Neural cell (in vitro differentiated cells): Measurements from ENCODE around the gene GRIK3. TPM values are rescaled to one million over a fixed set of nuclear protein-coding genes. Genes with fewer than 3 reads are reported as not detected.

Source experiments
- H2AFZ ChIP-seq: fragments of 200-600, 300-800 bp; sonication (generic), shearing (Covaris generic); 2 replicates; pipeline ENCODE4 v1.6.0; 2014; ENCODE audit warnings: low read depth, mild to moderate bottlenecking, antibody characterized with exemption, low read length, moderate library complexity
- H3F3A ChIP-seq: fragments of 200-600 bp; shearing (Covaris generic); 2 replicates; pipeline ENCODE4 v1.6.1; 2016; ENCODE audit warnings: mild to moderate bottlenecking, moderate library complexity, mixed read lengths, antibody characterized with exemption, low read length; ENCODE audit not compliant: insufficient read depth, poor library complexity, severe bottlenecking
- H3K27ac ChIP-seq: fragments of 200-600, 300-800 bp; sonication (generic), shearing (Covaris generic); 2 replicates; pipeline ENCODE4 v1.5.1; 2014; ENCODE audit warnings: mild to moderate bottlenecking, low read length, moderate library complexity
- H3K27me3 ChIP-seq: fragments of 300-800, 200-600 bp; sonication (generic), shearing (Covaris generic); 2 replicates; pipeline ENCODE4 v1.6.0; 2014; ENCODE audit warnings: mild to moderate bottlenecking, low read depth, low read length, moderate library complexity; ENCODE audit not compliant: insufficient read depth
- H3K36me3 ChIP-seq: fragments of 300-800, 200-600 bp; sonication (generic), shearing (Covaris generic); 2 replicates; pipeline ENCODE4 v1.5.1; 2014; ENCODE audit warnings: mild to moderate bottlenecking, antibody characterized with exemption, low read length, moderate library complexity; ENCODE audit not compliant: insufficient read depth
- H3K4me2 ChIP-seq: fragments of 300-800, 200-600 bp; sonication (generic), shearing (Covaris generic); 2 replicates; pipeline ENCODE4 v1.6.0; 2014; ENCODE audit warnings: mild to moderate bottlenecking, low read length
- H3K4me3 ChIP-seq: fragments of 300-800, 200-600 bp; sonication (generic), shearing (Covaris generic); 2 replicates; pipeline ENCODE4 v1.5.1; 2014; ENCODE audit warnings: mild to moderate bottlenecking, low read length, moderate library complexity
- H3K79me2 ChIP-seq: fragments of 200-600 bp; shearing (Covaris generic); replicated peaks from 2 replicates; pipeline ENCODE4 v1.6.0; 2014; ENCODE audit warnings: mild to moderate bottlenecking, low read length, moderate library complexity; ENCODE audit not compliant: insufficient read depth
- H3K9ac ChIP-seq: fragments of 300-800, 200-600 bp; sonication (generic), shearing (Covaris generic); 2 replicates; pipeline ENCODE4 v1.6.1; 2016; ENCODE audit warnings: mild to moderate bottlenecking, low read length, mixed read lengths
- H3K9me2 ChIP-seq: fragments of 200-600 bp; shearing (Covaris generic); 2 replicates; pipeline ENCODE4 v1.6.1; 2016; ENCODE audit warnings: mild to moderate bottlenecking, low read length, mixed read lengths; ENCODE audit not compliant: insufficient read depth
- H3K9me3 ChIP-seq: fragments of 200-600, 300-800 bp; sonication (generic), shearing (Covaris generic); 2 replicates; pipeline ENCODE4 v1.6.1; 2016; ENCODE audit warnings: mild to moderate bottlenecking, mixed run types, low read length, moderate library complexity, mixed read lengths
- H4K20me1 ChIP-seq: fragments of 200-600 bp; shearing (Covaris generic); 2 replicates; pipeline ENCODE4 v1.6.1; 2016; ENCODE audit warnings: mild to moderate bottlenecking, mixed run types; ENCODE audit not compliant: insufficient read depth
- EP300 ChIP-seq: fragments of 450-650 bp; conservative IDR thresholded peaks from 2 replicates; pipeline ENCODE4 v1.6.1; 2014; ENCODE audit warnings: antibody characterized with exemption, mild to moderate bottlenecking, moderate library complexity; ENCODE audit not compliant: poor library complexity, severe bottlenecking
- EZH2 ChIP-seq: fragments of 200-600, 300-800 bp; shearing (Covaris generic), sonication (generic); IDR thresholded peaks from 2 replicates; pipeline ENCODE4 v1.6.1; 2014; ENCODE audit warnings: antibody characterized with exemption, low read length, borderline replicate concordance, mild to moderate bottlenecking; ENCODE audit not compliant: insufficient read depth, poor library complexity, severe bottlenecking
- MXI1 ChIP-seq: fragments of 450-650 bp; conservative IDR thresholded peaks from 2 replicates; pipeline ENCODE4 v1.6.1; 2014; ENCODE audit warnings: antibody characterized with exemption, mild to moderate bottlenecking; ENCODE audit not compliant: poor library complexity, severe bottlenecking
- POLR2AphosphoS5 ChIP-seq: IDR thresholded peaks from 2 replicates; pipeline ENCODE4 v1.6.1; 2012
- RAD21 ChIP-seq: fragments of 450-650 bp; conservative IDR thresholded peaks from 2 replicates; pipeline ENCODE4 v1.6.1; 2014; ENCODE audit warnings: antibody characterized with exemption, mild to moderate bottlenecking, moderate library complexity
- REST ChIP-seq: IDR thresholded peaks from 2 replicates; pipeline ENCODE4 v1.6.1; 2012; ENCODE audit warnings: borderline replicate concordance
- SMC3 ChIP-seq: fragments of 450-650 bp; conservative IDR thresholded peaks from 2 replicates; pipeline ENCODE4 v1.6.1; 2014; ENCODE audit warnings: antibody characterized with exemption, mild to moderate bottlenecking, moderate library complexity; ENCODE audit not compliant: poor library complexity
- TAF1 ChIP-seq: IDR thresholded peaks from 2 replicates; pipeline ENCODE4 v1.6.1; 2012; ENCODE audit warnings: low read depth
- polyA plus RNA-seq: library from polyadenylated mRNA; depleted of rRNA; stranded (reverse); fragments of >200 nt; gene quantifications from 2 replicates; pipeline ENCODE4 v1.2.3, GENCODE V29; 2014
- TF ChIP-seq, protein P1 (sequence below): fragments of 450-650 bp; IDR thresholded peaks from 2 replicates; pipeline ENCODE4 v1.5.1; 2014; ENCODE audit warnings: antibody characterized with exemption, mild to moderate bottlenecking, moderate library complexity; ENCODE audit not compliant: poor library complexity, severe bottlenecking

The GRIK3 gene
- polyA plus RNA-seq, 1 donor from 2014 or later = 5.0 TPM

GRCh38 chr1:37051346-37051745, 17.0 kb upstream of the GRIK3 start:
- Histone ChIP-seq H3K79me2 (no peaks in the 10 kb centered on the region), H3K9ac (no peak overlapping the region), H3K4me2 (no peak overlapping the region), H3K36me3 (no peaks in the 10 kb centered on the region), H4K20me1 (no peaks in the 10 kb centered on the region), H3F3A (no peaks in the 10 kb centered on the region), H3K27ac (no peak overlapping the region), H3K4me3 (no peak overlapping the region), H2AFZ (no peak overlapping the region), H3K9me2 (no peaks in the 10 kb centered on the region), H3K27me3 (no peaks in the 10 kb centered on the region), H3K9me3 (no peaks in the 10 kb centered on the region)
- TF ChIP-seq EZH2 (no peak), REST (no peak), RAD21 (no peak), SMC3 (no peak), TAF1 (no peak), EP300 (no peak), MXI1 (no peak), POLR2AphosphoS5 (no peak)
- TF ChIP-seq, protein P1, sequence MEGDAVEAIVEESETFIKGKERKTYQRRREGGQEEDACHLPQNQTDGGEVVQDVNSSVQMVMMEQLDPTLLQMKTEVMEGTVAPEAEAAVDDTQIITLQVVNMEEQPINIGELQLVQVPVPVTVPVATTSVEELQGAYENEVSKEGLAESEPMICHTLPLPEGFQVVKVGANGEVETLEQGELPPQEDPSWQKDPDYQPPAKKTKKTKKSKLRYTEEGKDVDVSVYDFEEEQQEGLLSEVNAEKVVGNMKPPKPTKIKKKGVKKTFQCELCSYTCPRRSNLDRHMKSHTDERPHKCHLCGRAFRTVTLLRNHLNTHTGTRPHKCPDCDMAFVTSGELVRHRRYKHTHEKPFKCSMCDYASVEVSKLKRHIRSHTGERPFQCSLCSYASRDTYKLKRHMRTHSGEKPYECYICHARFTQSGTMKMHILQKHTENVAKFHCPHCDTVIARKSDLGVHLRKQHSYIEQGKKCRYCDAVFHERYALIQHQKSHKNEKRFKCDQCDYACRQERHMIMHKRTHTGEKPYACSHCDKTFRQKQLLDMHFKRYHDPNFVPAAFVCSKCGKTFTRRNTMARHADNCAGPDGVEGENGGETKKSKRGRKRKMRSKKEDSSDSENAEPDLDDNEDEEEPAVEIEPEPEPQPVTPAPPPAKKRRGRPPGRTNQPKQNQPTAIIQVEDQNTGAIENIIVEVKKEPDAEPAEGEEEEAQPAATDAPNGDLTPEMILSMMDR = no peak

- H3K9me3 ChIP-seq = no peaks in the 10 kb centered on the region
- H3K27ac ChIP-seq = no peak overlapping the region
- no peak overlapping the region for H3K9ac ChIP-seq
- no peaks in the 10 kb centered on the region for H4K20me1 ChIP-seq
- H2AFZ ChIP-seq = no peak overlapping the region
- no peaks in the 10 kb centered on the region for H3K79me2 ChIP-seq
- no peaks in the 10 kb centered on the region for H3K9me2 ChIP-seq
- no peak overlapping the region for H3K4me2 ChIP-seq
- H3K4me3 ChIP-seq = no peak overlapping the region
- no peak for TF ChIP-seq REST
- no peak for TF ChIP-seq TAF1
- no peak for TF ChIP-seq POLR2AphosphoS5
- TF ChIP-seq RAD21 = no peak
- no peaks in the 10 kb centered on the region for H3K36me3 ChIP-seq
- H3K27me3 ChIP-seq = no peaks in the 10 kb centered on the region
- no peaks in the 10 kb centered on the region for H3F3A ChIP-seq
Observed at GRCh38 chr1:37047542-37047941, 13.2 kb upstream of the GRIK3 start.
